GM15510 (cell line): Measurements from ENCODE around the gene GPC6.

ENCODE experiments used
- POLR2A ChIP-seq: IDR thresholded peaks from 3 replicates; pipeline ENCODE4 v1.6.1; 2011; ENCODE audit warnings: borderline replicate concordance; ENCODE audit not compliant: insufficient read length; ENCODE audit errors: extremely low read depth

Gene GPC6

GRCh38 chr13:93286047-93286446 is 59.4 kb downstream of the GPC6 start:
- TF ChIP-seq POLR2A, result no peak

- no peak for TF ChIP-seq POLR2A
These were observed 62.4 kb downstream of the GPC6 start for GRCh38 chr13:93289053-93289452.

GRCh38 chr13:93289842-93290241 is 63.2 kb downstream of the GPC6 start:
- TF ChIP-seq POLR2A, result no peak

GRCh38 chr13:93290503-93290902 is 63.9 kb downstream of the GPC6 start:
- no peak for TF ChIP-seq POLR2A

- TF ChIP-seq POLR2A, result no peak
These were observed 65.8 kb downstream of the GPC6 start for GRCh38 chr13:93292366-93292765.

GRCh38 chr13:93293710-93294109 is 67.1 kb downstream of the GPC6 start:
- TF ChIP-seq POLR2A, result no peak

GRCh38 chr13:93296584-93296983 is 70.0 kb downstream of the GPC6 start:
- no peak for TF ChIP-seq POLR2A

GRCh38 chr13:93298713-93299112 is 72.1 kb downstream of the GPC6 start:
- no peak for TF ChIP-seq POLR2A

- no peak for TF ChIP-seq POLR2A
These were observed 77.5 kb downstream of the GPC6 start for GRCh38 chr13:93304134-93304533.

GRCh38 chr13:93304868-93305613 is 78.4 kb downstream of the GPC6 start:
- TF ChIP-seq POLR2A, result no peak

GRCh38 chr13:93305886-93306285 is 79.3 kb downstream of the GPC6 start:
- no peak for TF ChIP-seq POLR2A

GRCh38 chr13:93307136-93307535 is 80.5 kb downstream of the GPC6 start:
- TF ChIP-seq POLR2A, result no peak

GRCh38 chr13:93307651-93308050 is 81.0 kb downstream of the GPC6 start:
- no peak for TF ChIP-seq POLR2A

GRCh38 chr13:93309886-93310523 is 83.4 kb downstream of the GPC6 start:
- TF ChIP-seq POLR2A, result no peak

GRCh38 chr13:93316841-93317240 is 90.2 kb downstream of the GPC6 start:
- no peak for TF ChIP-seq POLR2A
